GM06990 (cell line): ENCODE results near the gene GRIK3.

Source experiments
- DNase-seq: peaks from one replicate; pipeline ENCODE4 v3.0.0-alpha.2; 2011; ENCODE audit not compliant: insufficient read length; ENCODE audit errors: extremely low read depth
- H3K27me3 ChIP-seq: replicated peaks from 2 replicates; pipeline ENCODE4 v1.6.0; 2011; ENCODE audit warnings: low read length; ENCODE audit not compliant: control insufficient read depth, insufficient read depth
- H3K36me3 ChIP-seq: 2 replicates; pipeline ENCODE4 v1.5.1; 2011; ENCODE audit warnings: low read length; ENCODE audit not compliant: control insufficient read depth, insufficient read depth
- H3K4me3 ChIP-seq: replicated peaks from 2 replicates; pipeline ENCODE4 v1.5.1; 2011; ENCODE audit warnings: low read depth, mild to moderate bottlenecking, control low read depth, low read length
- TF ChIP-seq, protein P1 (sequence below): IDR thresholded peaks from 2 replicates; pipeline ENCODE4 v1.5.1; 2011; ENCODE audit warnings: low read length, control low read depth, mild to moderate bottlenecking, inconsistent platforms; ENCODE audit not compliant: insufficient read depth, poor library complexity, severe bottlenecking

Gene GRIK3

DNA sequence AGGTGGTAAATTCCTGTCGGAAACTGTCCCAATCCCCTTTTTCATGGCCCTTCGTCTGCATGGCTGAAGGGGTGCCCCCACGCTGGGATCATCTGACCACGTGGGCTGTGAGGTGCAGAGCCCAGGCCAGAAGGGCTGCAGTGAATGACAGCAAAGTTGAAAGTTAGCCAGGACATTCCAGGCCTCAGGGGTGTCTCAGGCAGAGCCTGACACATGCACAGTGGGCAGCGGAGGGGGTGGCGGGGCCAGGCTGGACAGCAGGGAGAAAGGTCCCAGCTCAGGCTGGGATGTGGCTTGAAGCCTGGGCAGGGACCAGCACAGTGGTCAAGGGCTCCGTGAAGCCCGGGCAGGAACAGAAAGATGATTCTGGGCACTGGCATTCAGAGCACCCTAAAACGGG, 49.6 kb downstream of the GRIK3 start:
- H3K27me3 ChIP-seq = peaks cover 2% of the 10 kb centered on the region; the same call in 1 of the 2 replicates
- H3K4me3 ChIP-seq = no peak overlapping the region
- DNase-seq = no peak
- TF ChIP-seq, protein P1, sequence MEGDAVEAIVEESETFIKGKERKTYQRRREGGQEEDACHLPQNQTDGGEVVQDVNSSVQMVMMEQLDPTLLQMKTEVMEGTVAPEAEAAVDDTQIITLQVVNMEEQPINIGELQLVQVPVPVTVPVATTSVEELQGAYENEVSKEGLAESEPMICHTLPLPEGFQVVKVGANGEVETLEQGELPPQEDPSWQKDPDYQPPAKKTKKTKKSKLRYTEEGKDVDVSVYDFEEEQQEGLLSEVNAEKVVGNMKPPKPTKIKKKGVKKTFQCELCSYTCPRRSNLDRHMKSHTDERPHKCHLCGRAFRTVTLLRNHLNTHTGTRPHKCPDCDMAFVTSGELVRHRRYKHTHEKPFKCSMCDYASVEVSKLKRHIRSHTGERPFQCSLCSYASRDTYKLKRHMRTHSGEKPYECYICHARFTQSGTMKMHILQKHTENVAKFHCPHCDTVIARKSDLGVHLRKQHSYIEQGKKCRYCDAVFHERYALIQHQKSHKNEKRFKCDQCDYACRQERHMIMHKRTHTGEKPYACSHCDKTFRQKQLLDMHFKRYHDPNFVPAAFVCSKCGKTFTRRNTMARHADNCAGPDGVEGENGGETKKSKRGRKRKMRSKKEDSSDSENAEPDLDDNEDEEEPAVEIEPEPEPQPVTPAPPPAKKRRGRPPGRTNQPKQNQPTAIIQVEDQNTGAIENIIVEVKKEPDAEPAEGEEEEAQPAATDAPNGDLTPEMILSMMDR = no peak
- H3K36me3 ChIP-seq = no peaks in the 10 kb centered on the region

DNA sequence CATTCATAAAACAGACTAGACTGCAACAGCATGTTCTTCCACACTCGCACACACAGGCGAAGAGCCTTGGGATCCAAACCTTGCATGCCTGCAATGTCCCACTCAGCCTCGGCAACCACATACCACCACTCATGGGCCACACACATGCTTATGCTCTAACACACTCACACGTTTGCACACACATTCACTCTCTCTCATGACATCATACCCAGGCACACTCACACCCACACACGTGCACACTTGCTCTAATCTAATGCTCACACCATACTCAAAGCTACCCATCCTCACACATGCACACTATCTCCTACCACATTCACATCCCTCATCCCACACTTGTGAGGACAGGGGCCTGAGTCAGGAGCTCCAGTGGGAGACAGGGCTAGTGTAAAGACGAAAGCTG, 50.3 kb downstream of the GRIK3 start:
- Histone ChIP-seq H3K4me3 (no peak overlapping the region), H3K36me3 (no peaks in the 10 kb centered on the region), H3K27me3 (peaks cover 2% of the 10 kb centered on the region; the same call in 1 of the 2 replicates)
- TF ChIP-seq, protein P1 = no peak
- DNase-seq = no peak

DNA sequence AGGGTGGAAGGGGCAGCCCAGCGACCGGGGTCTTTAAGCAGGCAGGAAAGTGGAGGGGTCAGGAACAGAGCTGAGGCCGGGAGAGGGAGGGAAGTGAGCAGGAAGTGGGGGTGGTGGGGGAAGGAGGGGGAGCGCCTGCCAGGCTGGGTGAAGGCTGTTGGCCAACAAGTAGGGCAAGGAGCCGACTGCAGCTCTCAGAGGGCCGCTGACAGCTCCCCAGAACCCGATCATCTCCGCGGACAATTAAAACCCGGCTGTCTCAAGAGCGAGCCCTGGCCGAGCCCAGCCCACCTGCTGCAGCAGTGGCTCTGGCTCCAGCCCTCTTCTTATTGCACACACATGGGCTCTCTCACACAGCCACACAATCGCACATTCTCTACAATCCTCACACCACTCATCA, 51.6 kb downstream of the GRIK3 start:
- no peak for DNase-seq
- TF ChIP-seq, protein P1 = no peak

DNA sequence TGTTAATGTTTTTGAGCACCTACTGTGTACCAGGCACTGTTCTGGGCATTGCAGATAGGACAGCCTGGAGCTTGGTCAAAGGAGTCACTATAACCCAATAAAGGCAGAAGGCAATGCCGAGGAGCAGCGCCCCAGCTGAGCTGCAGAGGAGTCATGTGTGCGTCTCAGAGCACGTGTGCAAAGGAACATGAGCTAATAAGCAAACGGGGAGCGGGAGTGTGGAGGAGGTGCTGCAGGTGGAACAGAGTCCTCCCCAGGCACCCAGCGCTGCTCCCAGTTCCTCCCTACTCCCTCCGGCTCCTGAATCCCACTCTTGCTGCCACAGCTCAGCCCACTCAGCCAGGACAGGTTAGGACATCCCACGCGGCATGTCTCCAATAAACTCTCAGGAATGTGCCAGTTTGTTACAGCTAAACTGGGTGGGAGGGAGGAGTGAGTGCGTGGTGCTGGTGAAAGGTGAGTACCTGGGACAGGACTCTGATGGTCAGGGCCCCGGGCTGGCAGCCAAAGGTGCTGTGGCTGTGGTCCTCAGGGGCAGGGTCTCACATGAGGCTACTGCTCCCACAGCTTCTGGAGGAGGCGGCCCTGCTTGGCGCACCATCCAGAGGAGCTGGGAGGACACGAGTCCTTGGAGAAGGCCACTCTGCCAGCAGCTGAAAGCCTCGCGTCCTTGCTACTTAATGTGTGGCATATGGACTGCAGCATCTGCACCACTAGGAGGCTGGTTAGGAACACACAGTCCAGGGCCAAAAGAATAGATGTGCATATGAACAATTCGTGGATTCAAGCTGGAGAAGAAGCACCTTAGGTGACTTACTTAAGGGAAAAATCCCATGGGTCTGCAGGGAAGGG, 52.3 kb downstream of the GRIK3 start:
- DNase-seq = no peak
- H3K36me3 ChIP-seq = no peaks in the 10 kb centered on the region
- H3K4me3 ChIP-seq = no peak overlapping the region
- TF ChIP-seq, protein P1 = no peak
- H3K27me3 ChIP-seq = peaks cover 2% of the 10 kb centered on the region; the same call in 1 of the 2 replicates

More for the DNA sequence above, 51.6 kb downstream of the GRIK3 start:
- no peaks in the 10 kb centered on the region for H3K36me3 ChIP-seq
- H3K4me3 ChIP-seq = no peak overlapping the region
- peaks cover 2% of the 10 kb centered on the region; the same call in 1 of the 2 replicates for H3K27me3 ChIP-seq

DNA sequence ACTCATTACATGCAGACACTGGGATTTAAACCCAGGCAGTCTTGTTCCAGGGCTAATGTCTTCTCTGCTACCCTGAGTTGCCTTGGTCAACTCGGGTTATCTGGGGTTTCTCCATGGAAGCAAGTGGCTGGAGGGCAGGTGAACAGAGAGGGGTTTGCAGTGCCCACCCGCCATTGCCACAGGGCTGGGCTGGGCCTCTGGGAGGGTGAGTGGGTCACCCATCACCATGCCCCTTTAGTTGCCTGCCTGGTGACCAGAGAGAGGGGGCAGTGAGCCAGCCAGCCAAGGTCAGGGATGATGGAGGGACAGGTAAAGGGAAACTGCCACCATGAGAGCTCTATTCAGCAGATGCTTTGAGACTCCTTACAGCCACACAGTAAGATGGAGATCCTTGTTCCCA, 53.2 kb downstream of the GRIK3 start:
- TF ChIP-seq, protein P1 = no peak
- Histone ChIP-seq H3K36me3 (no peaks in the 10 kb centered on the region), H3K4me3 (no peak overlapping the region), H3K27me3 (peaks cover 2% of the 10 kb centered on the region; the same call in 1 of the 2 replicates)
- no peak for DNase-seq
